Left hindlimb (tissue), 1 donor: ENCODE measurements around the gene ST7L.

Experiments
- DNase-seq: peaks from one replicate; pipeline ENCODE4 v3.0.0-alpha.2; 2018

The ST7L gene

GRCh38 chr1:112618114-112618720, 724 bp downstream of the ST7L start:
- DNase-seq = no peak

DNA sequence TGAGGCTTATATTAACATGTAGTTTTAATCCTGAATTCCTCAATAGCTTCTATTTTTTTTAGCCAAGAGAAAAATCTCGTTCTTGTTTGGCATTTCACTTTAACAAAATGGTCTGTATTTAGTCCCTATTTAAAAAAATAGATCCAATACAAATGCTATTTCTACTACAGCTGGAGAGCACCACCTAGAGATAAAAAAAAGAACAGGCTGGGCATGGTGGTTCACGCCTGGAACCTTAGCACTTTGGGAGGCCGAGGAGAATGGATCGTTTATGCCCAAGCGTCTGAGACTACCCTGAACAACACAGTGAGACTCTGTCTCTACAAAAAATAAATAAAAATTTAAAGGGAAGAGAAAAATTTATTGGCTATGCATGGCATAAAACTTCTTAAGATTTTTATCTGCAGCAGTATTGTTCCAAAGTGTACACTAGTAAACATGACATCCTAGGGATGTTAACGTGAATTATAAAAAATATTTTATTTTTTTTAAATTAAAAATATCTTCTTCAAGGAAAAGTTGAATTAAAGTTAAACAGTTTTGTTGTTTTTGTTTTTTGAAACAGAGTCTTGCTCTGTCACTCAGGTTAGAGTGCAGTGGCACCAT, 4.4 kb downstream of the ST7L start:
- no peak for DNase-seq

DNA sequence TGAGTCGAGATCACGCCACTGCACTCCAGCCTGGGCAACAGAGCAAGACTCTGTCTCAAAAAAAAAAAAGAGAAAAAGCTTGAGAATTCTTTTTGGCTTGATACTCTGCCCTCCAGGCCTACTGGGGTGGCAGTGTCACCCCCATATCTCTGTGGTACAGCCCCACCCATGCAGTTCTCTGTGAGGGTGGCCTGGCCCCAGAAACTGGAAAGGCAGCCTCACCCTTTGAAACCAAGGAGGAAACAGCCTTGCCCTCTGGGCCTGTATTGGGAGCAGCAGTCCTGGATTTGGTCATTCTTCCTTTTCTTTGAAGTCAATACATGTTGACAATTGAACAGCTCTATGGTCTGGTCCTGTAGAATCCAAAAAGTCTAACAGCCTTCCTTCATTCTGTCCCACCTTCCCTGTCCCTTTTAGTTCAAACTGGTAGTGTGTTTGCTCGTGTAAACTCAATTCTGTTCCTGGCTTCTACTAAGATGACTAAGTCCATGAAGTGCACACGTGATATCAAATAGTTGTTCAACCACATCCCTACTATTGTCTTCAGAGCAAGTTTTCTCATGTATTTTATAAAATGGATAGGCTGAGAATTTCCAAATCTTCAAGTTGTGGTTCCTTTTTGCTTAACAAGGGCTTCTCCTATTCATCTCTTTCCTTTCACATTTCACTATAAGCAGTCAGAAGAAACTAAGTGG, 13.2 kb downstream of the ST7L start:
- DNase-seq = no peak

GRCh38 chr1:112603541-112603940, 15.4 kb downstream of the ST7L start:
- DNase-seq = no peak

- DNase-seq = no peak
Measured at GRCh38 chr1:112603012-112603411, 15.9 kb downstream of the ST7L start.

- no peak for DNase-seq
Measured at GRCh38 chr1:112599477-112599876, 19.5 kb downstream of the ST7L start.

DNA sequence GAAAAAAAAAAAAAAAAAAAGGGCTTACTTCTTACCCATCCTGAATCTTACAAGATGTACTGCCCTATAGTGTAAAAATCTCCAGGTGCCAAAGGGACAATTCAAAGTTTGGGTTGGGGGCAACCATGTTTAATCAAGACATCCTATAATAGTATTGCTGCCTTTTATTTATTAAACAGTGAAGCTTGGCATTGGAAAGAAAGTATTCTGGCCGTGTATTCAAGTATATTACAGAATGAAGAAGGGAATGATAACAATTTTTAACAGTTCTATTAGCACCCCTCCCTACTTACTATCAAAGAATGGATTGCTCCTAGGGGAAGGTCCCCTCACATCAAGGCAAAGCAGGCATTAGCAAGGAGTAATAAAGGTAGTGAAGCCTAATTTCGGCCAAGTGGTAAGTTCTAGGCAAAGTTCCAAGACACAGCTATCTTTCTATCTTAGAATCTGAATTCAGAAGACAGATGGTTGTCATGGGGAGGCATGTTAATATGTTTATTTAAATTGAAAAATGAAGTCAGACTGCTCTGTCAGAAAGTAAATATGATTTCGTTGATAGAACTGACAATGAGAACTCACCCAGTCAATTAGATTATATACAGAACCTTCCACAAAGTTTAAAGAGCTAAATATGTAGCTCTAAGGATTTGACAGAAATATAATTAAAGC, 24.6 kb downstream of the ST7L start:
- DNase-seq = no peak

DNA sequence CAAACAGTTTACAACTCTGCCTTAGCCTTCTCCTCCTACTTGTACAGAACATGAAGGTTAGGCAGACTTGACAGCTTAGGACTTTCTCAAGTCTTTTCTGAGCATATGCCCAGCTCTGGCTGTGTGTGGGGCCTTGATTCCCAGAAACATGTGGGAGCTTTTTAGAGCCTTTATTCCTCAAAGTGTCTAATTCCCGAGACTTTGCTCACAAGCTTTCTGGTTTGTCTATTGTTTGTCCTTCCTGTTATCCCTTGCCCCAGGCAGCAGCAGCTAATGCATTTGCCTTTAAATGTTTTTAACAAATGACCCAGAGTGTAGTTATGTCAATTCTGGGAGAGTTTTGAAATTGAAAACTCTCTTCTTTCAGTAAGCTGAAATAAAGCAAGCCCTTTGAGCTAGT, 29.2 kb downstream of the ST7L start:
- no peak for DNase-seq

DNA sequence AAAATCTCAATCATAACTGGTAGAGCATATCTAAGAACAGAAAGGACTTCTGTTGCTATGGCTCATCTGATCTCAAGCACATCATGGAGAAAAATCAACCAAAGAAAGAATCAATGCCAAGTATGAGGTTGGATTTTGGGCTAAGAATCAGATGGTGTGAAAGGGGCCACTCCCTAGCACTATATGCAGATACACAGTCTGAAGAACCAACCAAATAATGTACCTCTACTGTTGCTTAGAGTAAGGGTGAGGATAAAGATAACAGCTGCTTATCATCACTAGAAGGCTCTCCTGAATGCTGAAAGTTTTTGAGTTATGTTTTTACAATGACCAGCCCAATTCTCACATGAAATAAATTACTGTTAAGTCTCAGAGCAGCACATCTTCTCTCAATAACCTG, 35.6 kb downstream of the ST7L start:
- DNase-seq = no peak

DNA sequence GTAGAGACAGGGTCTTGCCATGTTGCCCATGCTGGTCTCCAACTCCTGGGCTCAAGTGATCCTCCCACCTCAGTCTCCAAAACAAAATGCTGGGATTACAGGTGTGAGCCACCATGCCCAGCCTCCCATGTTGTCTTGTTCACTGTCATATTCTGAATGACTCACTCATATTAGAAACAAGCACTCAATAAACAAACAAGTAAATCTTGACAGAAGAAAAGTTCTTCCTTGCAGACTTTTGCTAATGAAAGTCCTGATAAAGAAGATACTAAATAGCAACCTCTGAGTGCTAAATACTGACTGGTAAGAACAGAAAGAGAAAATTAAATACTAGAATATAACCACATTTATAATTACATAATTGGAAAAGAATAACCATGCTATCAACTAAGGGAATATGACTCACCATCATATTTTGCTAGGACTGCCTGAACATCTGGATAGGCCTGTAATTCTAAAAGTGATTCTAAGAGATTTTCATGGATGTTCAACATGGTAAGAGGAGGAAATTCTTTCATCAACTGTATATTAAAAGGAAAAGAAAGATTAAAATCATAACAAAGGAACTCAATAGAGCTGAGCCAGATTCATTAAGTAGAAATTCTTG, 37.3 kb downstream of the ST7L start:
- DNase-seq = no peak

DNA sequence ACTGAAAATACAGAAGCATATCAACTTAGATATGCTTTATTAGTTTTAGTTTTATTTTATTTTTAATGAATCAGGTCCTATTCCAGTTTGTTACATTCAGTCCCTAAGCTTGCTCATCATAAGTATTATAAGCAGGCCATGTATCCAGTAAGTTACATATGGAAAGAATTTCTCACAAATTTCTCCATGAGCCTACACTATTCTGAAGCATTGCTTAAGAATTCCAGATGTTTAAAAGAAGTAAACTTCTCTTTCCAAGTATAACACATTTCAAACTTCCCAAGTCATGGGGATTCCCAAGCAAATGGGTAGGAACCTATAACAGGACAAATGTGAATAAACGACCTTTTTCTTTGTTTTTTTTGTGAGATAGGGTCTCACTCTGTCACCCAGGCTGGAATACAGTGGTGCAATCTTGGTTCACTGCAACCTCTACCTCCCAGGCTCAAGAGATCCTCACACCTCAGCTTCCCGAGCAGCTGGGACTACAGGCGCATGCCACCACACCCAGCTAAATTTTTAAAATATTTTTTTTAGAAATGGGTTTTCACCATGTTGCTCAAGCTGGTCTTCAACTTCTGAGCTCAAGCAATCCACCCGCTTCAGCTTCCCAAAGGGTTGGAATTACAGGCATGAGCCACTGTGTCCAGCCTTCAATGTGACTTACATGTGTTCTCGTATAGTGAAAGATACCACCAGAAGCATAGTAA, 39.0 kb downstream of the ST7L start:
- DNase-seq = no peak

DNA sequence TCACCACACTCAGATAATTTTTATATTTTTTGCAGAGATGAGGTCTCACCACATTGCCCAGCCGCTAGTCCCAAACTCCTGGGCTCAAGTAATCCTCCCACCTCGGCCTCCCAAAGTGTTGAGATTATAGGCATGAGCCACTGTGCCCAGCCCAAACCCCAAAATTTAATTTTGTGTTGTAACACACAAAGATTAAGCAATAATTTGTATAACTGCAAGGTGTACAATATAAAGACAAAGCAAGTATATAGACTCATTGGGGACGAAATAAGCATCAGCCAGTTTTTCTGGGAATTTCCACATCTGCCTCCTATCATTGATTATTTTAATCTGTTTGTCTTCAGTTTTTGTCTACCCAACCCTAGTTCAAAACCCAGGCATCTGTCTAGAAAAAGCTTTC, 42.7 kb downstream of the ST7L start:
- no peak for DNase-seq

DNA sequence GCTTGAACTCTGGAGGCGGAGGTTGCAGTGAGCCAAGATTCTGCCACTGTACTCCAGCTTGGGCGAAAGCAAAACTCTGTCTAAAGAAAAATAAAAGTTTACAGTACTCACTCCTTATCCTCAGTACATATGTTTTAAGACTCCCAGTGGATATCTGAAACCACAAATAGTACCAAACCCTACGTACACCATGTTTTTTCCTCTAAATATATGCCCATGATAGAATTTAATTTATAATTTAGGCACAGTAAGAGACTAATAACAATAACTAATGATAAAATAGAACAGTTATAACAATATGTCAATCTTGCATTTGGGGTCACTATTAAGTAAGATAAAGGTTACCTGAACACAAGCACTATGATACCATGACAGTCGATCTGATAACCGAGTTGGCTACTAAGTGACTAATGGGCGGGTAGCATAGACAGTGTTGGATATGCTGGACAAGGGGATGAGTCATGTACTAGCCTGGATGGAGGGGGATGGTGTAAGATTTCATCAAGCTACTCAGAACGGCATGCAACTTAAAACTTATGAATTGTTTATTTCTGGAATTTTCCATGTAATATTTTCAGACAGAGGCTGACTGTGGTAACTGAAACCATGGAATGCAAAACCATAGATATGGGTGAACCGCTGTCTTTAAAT, 43.7 kb downstream of the ST7L start:
- DNase-seq = no peak

DNA sequence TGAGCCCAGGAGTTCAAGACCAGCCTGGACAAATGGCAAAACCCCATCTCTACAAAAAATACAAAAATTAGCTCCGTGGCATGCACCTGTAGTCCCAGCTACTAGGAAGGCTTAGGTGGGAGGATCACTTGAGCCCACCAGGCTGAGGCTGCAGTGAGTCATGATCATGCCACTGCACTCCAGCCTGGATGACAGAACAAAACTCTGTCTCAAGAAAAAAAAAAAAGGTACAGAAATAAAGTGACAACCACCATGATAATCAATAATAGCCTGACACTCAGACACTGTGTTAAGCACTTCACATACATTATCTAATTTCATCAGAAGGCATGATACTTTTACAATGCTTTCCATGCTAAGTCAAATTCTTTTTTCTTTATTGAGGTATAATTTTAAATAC, 53.1 kb downstream of the ST7L start:
- no peak for DNase-seq

GRCh38 chr1:112564081-112564480, 54.9 kb downstream of the ST7L start:
- no peak for DNase-seq

DNA sequence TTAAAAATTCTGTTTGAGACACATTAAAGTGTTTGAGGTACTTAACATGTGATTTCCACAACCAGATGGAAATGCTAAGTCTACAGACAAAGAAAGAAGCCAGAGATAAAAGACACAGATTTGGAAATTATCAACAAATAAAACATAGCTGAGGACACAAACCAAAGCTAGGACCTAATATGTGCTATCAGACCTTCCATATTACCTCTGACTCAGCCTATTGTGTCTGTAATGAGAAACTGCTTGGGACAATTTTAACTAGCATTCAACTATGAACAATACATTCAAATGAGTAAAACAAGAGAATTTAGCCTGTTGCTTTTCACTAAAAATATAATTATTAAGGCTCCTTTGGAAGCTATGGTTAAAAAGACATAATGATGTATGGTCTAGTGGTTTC, 55.6 kb downstream of the ST7L start:
- DNase-seq = no peak

- no peak for DNase-seq
Measured at GRCh38 chr1:112558634-112559033, 60.3 kb downstream of the ST7L start.

- no peak for DNase-seq
Measured at GRCh38 chr1:112557385-112557784, 61.6 kb downstream of the ST7L start.

DNA sequence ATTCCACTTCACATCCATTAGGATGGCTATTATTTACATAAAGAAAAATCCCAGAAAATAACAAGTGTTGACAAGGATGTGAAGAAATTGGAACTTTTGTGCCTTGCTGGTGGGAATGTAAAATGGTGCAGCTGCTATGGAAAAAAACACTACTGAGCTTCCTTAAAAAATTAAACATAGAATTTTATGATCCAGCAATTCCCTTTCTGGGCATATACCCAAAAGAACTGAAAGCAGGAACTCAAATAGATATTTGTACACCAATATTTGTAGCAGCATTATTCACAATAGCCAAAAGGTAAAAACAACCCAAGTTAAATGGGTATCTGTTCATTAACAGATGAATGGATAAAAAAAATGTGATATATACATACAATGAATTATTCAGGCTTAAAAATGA, 64.5 kb downstream of the ST7L start:
- no peak for DNase-seq

GRCh38 chr1:112549590-112549989, 69.4 kb downstream of the ST7L start:
- DNase-seq = no peak

DNA sequence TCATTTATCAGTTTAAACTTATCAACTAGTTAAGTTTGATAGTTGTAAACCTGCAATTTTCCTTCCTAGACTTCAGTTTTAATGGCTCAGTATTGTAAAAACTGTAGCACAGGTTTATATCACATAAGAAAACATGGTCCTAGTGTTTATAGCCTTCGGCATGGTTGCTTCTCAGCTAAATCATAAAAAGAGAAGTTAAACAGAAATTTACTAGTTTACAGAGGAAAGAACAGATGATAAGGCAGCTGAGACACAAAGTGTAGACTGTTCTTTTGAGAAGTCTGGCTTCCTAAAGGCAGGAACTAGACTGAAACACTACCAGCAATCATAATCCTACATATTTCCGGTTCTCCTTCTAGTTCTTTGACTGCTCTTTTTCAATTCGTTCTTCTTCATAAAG, 70.4 kb downstream of the ST7L start:
- no peak for DNase-seq

DNA sequence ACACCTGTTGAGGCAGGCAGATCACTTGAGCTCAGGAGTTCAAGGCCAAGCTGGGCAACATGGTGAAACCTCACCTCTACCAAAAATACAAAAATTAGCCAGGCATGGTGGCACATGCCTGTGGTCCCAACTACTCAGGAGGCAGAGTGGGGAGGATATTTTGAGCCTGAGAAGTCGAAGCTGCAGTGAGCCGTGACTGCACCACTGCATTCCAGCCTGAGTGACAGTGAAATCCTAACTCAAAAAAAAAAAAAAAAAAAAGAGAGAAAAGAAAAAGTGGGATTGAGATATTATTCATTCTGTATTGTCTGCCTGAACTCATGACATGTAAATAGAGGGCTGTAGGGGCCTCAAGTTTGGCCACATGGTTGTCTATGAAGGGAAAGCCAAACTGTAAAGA, 72.9 kb downstream of the ST7L start:
- no peak for DNase-seq
